Esophagus squamous epithelium (tissue), 4 donors: ENCODE results near the gene GIGYF2.

Source experiments
- CTCF ChIP-seq, 6 experiments: fragments of 450-650 bp in 4 of 6; fragments of 200-600 bp in 2 of 6; sonication (generic) in 2 of 6; IDR thresholded peaks; one replicate each; pipeline ENCODE4 v1.5.1; 2016 to 2019; ENCODE audit warnings: antibody characterized with exemption in 6 of 6, mild to moderate bottlenecking in 4 of 6, moderate library complexity in 4 of 6
- POLR2A ChIP-seq, 4 donors: fragments of 450-650 bp; IDR thresholded peaks; one replicate each; pipeline ENCODE4 v1.6.1; 2017; ENCODE audit warnings: antibody characterized with exemption in 4 of 4, mild to moderate bottlenecking in 4 of 4, moderate library complexity in 3 of 4

- TF ChIP-seq CTCF (IDR thresholded peaks at IDR 0.05) (no peak), POLR2A (IDR thresholded peaks at IDR 0.05) (no peak)
Measured at GRCh38 chr2:232741972-232742371, 44.8 kb downstream of the GIGYF2 start.
